CD14-positive monocyte (primary cell): ENCODE measurements around the gene C12orf56. TPM values are rescaled to one million over a fixed set of nuclear protein-coding genes. Genes with fewer than 3 reads are reported as not detected.
"Not testable (repeated sequence)": the region's sequence is repeated elsewhere in the genome, so short reads cannot be mapped to it uniquely, and the experiment has no call there.

ENCODE experiments used
- DNase-seq, 3 donors: peaks; one replicate each; pipeline ENCODE4 v3.0.0-alpha.2; 2011 to 2022
- H2AFZ ChIP-seq: 2 replicates; pipeline ENCODE4 v1.6.0; 2012; ENCODE audit warnings: mild to moderate bottlenecking, low read depth, low read length, inconsistent platforms; ENCODE audit not compliant: insufficient read depth, poor library complexity, severe bottlenecking
- H3K27ac ChIP-seq, 2 donors: 1 replicate in 1 of 2; 2 replicates in 1 of 2; pipeline ENCODE4 v1.5.1; 2012 to 2013; ENCODE audit warnings: low read length in 2 of 2, control low read depth in 1 of 2, inconsistent platforms in 1 of 2, low read depth in 1 of 2, mild to moderate bottlenecking in 1 of 2
- H3K27me3 ChIP-seq, 2 donors: one replicate each; pipeline versions ENCODE4 v1.6.0 to v1.6.1; 2011 to 2013; ENCODE audit warnings: low read length in 2 of 2; ENCODE audit not compliant: control insufficient read depth in 2 of 2, insufficient read depth in 2 of 2
- H3K36me3 ChIP-seq, 2 donors: replicated peaks in 1 of 2; 1 replicate in 1 of 2; 2 replicates in 1 of 2; pipeline versions ENCODE4 v1.5.1 to v1.6.1; 2012 to 2013; ENCODE audit warnings: low read length in 2 of 2, control low read depth in 1 of 2, inconsistent platforms in 1 of 2, mild to moderate bottlenecking in 1 of 2; ENCODE audit not compliant: insufficient read depth in 2 of 2, control insufficient read depth in 1 of 2
- H3K4me1 ChIP-seq, 2 donors: 1 replicate in 1 of 2; 2 replicates in 1 of 2; pipeline versions ENCODE4 v1.5.1 to v1.6.1; 2012 to 2013; ENCODE audit warnings: low read length in 2 of 2, control low read depth in 1 of 2, inconsistent platforms in 1 of 2, mild to moderate bottlenecking in 1 of 2, moderate library complexity in 1 of 2; ENCODE audit not compliant: insufficient read depth in 2 of 2, control insufficient read depth in 1 of 2
- H3K4me2 ChIP-seq: replicated peaks from 2 replicates; pipeline ENCODE3; 2012; ENCODE audit warnings: low read length, moderate library complexity, mild to moderate bottlenecking; ENCODE audit not compliant: poor library complexity, severe bottlenecking; ENCODE audit errors: extremely low read depth
- H3K4me3 ChIP-seq, 3 experiments: fragments of 200-600 bp in 1 of 3; sonication (generic) in 1 of 3; replicated peaks in 1 of 3; 1 replicate in 2 of 3; 2 replicates in 1 of 3; pipeline ENCODE4 v1.5.1; 2011 to 2013; ENCODE audit warnings: low read length in 3 of 3, mild to moderate bottlenecking in 3 of 3, control low read depth in 2 of 3, low read depth in 2 of 3, inconsistent platforms in 1 of 3, moderate library complexity in 1 of 3
- H3K79me2 ChIP-seq: 2 replicates; pipeline ENCODE4 v1.6.0; 2012; ENCODE audit warnings: mild to moderate bottlenecking, control low read depth, inconsistent platforms, low read length, moderate library complexity; ENCODE audit not compliant: insufficient read depth
- H3K9ac ChIP-seq: 2 replicates; pipeline ENCODE4 v1.6.0; 2017; ENCODE audit warnings: low read length, mild to moderate bottlenecking; ENCODE audit not compliant: insufficient read depth, poor library complexity, severe bottlenecking
- H3K9me3 ChIP-seq, 2 donors: replicated peaks in 1 of 2; 1 replicate in 1 of 2; 2 replicates in 1 of 2; pipeline versions ENCODE4 v1.5.1 to v1.6.1; 2012 to 2013; ENCODE audit warnings: low read length in 2 of 2, control low read depth in 1 of 2; ENCODE audit not compliant: control insufficient read depth in 1 of 2, insufficient read depth in 1 of 2
- H4K20me1 ChIP-seq: 2 replicates; pipeline ENCODE4 v1.6.0; 2012; ENCODE audit warnings: mild to moderate bottlenecking, low read length, control low read depth, moderate library complexity; ENCODE audit not compliant: insufficient read depth
- H3K27ac Mint-ChIP-seq, 7 donors: one replicate each; pipeline ENCODE4 v1.8.0; 2020; ENCODE audit warnings: mild to moderate bottlenecking in 7 of 7, mixed read lengths in 7 of 7, moderate library complexity in 6 of 7, inconsistent platforms in 2 of 7
- H3K27me3 Mint-ChIP-seq, 3 donors: one replicate each; pipeline ENCODE4 v1.8.0; 2021 to 2022; ENCODE audit warnings: low read depth in 3 of 3, mild to moderate bottlenecking in 3 of 3, mixed read lengths in 3 of 3, moderate library complexity in 3 of 3, inconsistent platforms in 1 of 3
- H3K36me3 Mint-ChIP-seq, 2 donors: one replicate each; pipeline ENCODE4 v1.8.0; 2020; ENCODE audit warnings: mixed read lengths in 2 of 2, inconsistent platforms in 1 of 2, mild to moderate bottlenecking in 1 of 2
- H3K4me1 Mint-ChIP-seq: one replicate; pipeline ENCODE4 v1.8.0; 2020; ENCODE audit warnings: mild to moderate bottlenecking, mixed read lengths
- H3K4me3 Mint-ChIP-seq, 2 donors: one replicate each; pipeline ENCODE4 v1.8.0; 2020; ENCODE audit warnings: mild to moderate bottlenecking in 2 of 2, mixed read lengths in 2 of 2, moderate library complexity in 1 of 2
- H3K9me3 Mint-ChIP-seq, 7 donors: one replicate each; pipeline ENCODE4 v1.8.0; 2020 to 2022; ENCODE audit warnings: mixed read lengths in 7 of 7, mild to moderate bottlenecking in 6 of 7, moderate library complexity in 6 of 7, inconsistent platforms in 2 of 7
- WGBS: methylation state at CpG from one replicate; pipeline ENCODE4 v1.1.5; 2013; ENCODE audit warnings: missing lambda C conversion rate; ENCODE audit not compliant: insufficient coverage; 5-methylcytosine and 5-hydroxymethylcytosine counted together
- intact Hi-C, 2 donors: fragments of 100-400 bp; cut with micrococcal nuclease; formaldehyde crosslinking; loops; one replicate each; pipeline versions ENCODE4 v1.15.0 to v1.15.1; 2023
- polyA plus RNA-seq, 3 donors: library from polyadenylated mRNA; depleted of rRNA in 1 of 3; unstranded in 2 of 3; stranded (reverse) in 1 of 3; fragments of 300-500 nt in 2 of 3; fragments of >200 nt in 1 of 3; fragmentation: Illumina TruSeq in 2 of 3; gene quantifications; 1 replicate in 2 of 3; 2 replicates in 1 of 3; pipeline ENCODE4 v1.2.3, GENCODE V29; 2012 to 2021
- TF ChIP-seq, protein P1 (sequence below): fragments of 200-600 bp; IDR thresholded peaks from one replicate; pipeline ENCODE4 v1.8.0; 2022; ENCODE audit warnings: antibody characterized with exemption, mild to moderate bottlenecking

C12orf56 gene
- polyA plus RNA-seq, 3 donors = not detected

DNA sequence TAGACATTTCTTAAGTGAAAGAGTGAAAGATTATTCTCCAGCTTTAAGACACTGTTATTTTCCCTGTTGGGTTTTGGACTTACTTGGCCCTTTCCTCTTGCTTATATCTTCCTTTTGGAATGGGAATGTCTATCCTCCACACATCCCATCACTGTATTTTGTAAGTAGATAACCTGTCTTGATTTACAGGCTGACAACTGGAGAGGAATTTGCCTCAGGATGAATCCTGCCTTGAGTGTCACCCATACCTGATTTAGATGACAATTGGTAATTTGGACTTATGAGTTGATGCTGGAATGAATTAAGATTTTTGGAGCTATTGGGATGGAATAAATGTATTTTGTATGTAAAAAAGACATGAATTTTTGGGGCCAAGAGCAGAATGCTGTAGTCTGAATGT is 94.3 kb downstream of the C12orf56 start:
- H3K27ac Mint-ChIP-seq = no peak overlapping the region
- no peaks in the 10 kb centered on the region for H3K36me3 ChIP-seq
- intact Hi-C loops = no loop called here
- H3K79me2 ChIP-seq = no peaks in the 10 kb centered on the region
- H3K27me3 ChIP-seq = no peaks in the 10 kb centered on the region
- H3K27me3 Mint-ChIP-seq = peaks cover 0 to 2% (median 0%) of the 10 kb centered on the region in 3 donors
- no peak overlapping the region for H3K4me3 ChIP-seq
- TF ChIP-seq, protein P1, sequence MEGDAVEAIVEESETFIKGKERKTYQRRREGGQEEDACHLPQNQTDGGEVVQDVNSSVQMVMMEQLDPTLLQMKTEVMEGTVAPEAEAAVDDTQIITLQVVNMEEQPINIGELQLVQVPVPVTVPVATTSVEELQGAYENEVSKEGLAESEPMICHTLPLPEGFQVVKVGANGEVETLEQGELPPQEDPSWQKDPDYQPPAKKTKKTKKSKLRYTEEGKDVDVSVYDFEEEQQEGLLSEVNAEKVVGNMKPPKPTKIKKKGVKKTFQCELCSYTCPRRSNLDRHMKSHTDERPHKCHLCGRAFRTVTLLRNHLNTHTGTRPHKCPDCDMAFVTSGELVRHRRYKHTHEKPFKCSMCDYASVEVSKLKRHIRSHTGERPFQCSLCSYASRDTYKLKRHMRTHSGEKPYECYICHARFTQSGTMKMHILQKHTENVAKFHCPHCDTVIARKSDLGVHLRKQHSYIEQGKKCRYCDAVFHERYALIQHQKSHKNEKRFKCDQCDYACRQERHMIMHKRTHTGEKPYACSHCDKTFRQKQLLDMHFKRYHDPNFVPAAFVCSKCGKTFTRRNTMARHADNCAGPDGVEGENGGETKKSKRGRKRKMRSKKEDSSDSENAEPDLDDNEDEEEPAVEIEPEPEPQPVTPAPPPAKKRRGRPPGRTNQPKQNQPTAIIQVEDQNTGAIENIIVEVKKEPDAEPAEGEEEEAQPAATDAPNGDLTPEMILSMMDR = no peak
- peaks cover 0 to 10% (median 2%) of the 10 kb centered on the region in 7 donors for H3K9me3 Mint-ChIP-seq
- H3K4me1 Mint-ChIP-seq = peaks cover 21% of the 10 kb centered on the region
- H3K36me3 Mint-ChIP-seq = no peaks in the 10 kb centered on the region
- H3K27ac ChIP-seq = no peak overlapping the region
- H3K9ac ChIP-seq = no peak overlapping the region
- no peak for DNase-seq
- no peaks in the 10 kb centered on the region for H4K20me1 ChIP-seq
- no peak overlapping the region for H3K4me2 ChIP-seq
- H3K4me3 Mint-ChIP-seq = no peak overlapping the region
- H3K4me1 ChIP-seq = peaks cover 8 to 20% of the 10 kb centered on the region in 2 donors
- H2AFZ ChIP-seq = no peak overlapping the region
- no peaks in the 10 kb centered on the region for H3K9me3 ChIP-seq

GRCh38 chr12:64293654-64294364 is 96.7 kb downstream of the C12orf56 start:
- H4K20me1 ChIP-seq = no peaks in the 10 kb centered on the region
- H3K27me3 Mint-ChIP-seq = peaks cover 0 to 2% (median 0%) of the 10 kb centered on the region in 3 donors
- TF ChIP-seq, protein P1 = no peak
- peaks cover 9% of the 10 kb centered on the region for H3K4me1 Mint-ChIP-seq
- no peaks in the 10 kb centered on the region for H3K36me3 ChIP-seq
- peak overlapping the region; percentile 29 for H3K4me2 ChIP-seq
- H2AFZ ChIP-seq = no peak overlapping the region
- H3K27ac Mint-ChIP-seq = peak overlapping the region in 1 of 7 donors; percentile 41
- peaks cover 0 to 3% (median 0%) of the 10 kb centered on the region in 7 donors for H3K9me3 Mint-ChIP-seq
- H3K27ac ChIP-seq = peak overlapping the region in 1 of 2 donors; percentile 31
- H3K36me3 Mint-ChIP-seq = no peaks in the 10 kb centered on the region
- intact Hi-C loops = no loop called here
- no peak overlapping the region for H3K4me3 Mint-ChIP-seq
- H3K4me1 ChIP-seq = peaks cover 8 to 15% of the 10 kb centered on the region in 2 donors
- no peaks in the 10 kb centered on the region for H3K9me3 ChIP-seq
- no peak overlapping the region for H3K4me3 ChIP-seq
- peak; percentile 24 to 45 (median 32) for DNase-seq
- no peaks in the 10 kb centered on the region for H3K79me2 ChIP-seq
- H3K27me3 ChIP-seq = no peaks in the 10 kb centered on the region
- 80% methylated on average over 1 of the region's 4 CpGs for WGBS
- no peak overlapping the region for H3K9ac ChIP-seq

GRCh38 chr12:64293174-64293573 is 97.4 kb downstream of the C12orf56 start:
- 100% methylated on average over 1 of the region's 15 CpGs for WGBS
- H3K4me1 Mint-ChIP-seq, H3K79me2 ChIP-seq, H4K20me1 ChIP-seq, H3K27ac Mint-ChIP-seq, H3K27me3 ChIP-seq, H3K4me3 ChIP-seq, intact Hi-C loops, H3K9me3 ChIP-seq, H3K9ac ChIP-seq, DNase-seq, H3K27me3 Mint-ChIP-seq, H3K36me3 ChIP-seq, H3K4me3 Mint-ChIP-seq, H2AFZ ChIP-seq, H3K27ac ChIP-seq, H3K36me3 Mint-ChIP-seq, H3K4me2 ChIP-seq, H3K9me3 Mint-ChIP-seq: not testable (repeated sequence)
- H3K4me1 ChIP-seq = peaks cover 8 to 15% of the 10 kb centered on the region in 2 donors
